ENCODE measurements around the gene GUCY1A1. TPM values are rescaled to one million over a fixed set of nuclear protein-coding genes. Genes with fewer than 3 reads are reported as not detected.

GUCY1A1 gene
- total RNA-seq, 1 experiment from 2014 or later, result 0.20 TPM

- POLR2A ChIA-PET, result no interaction called here
- CTCF ChIA-PET, result no interaction called here
- H3K9me3 Mint-ChIP-seq, result no peaks in the 10 kb centered on the region
- H3K27ac Mint-ChIP-seq, result no peak overlapping the region
- H3K27me3 Mint-ChIP-seq (ENCODE audit: low read depth), result no peaks in the 10 kb centered on the region
- DNase-seq (ENCODE audit: low spot score), result no peak
- no peak overlapping the region for H3K4me3 Mint-ChIP-seq
- no peaks in the 10 kb centered on the region for H3K36me3 Mint-ChIP-seq
- TF ChIP-seq ESRRA (CRISPR knock-in tag; IDR thresholded peaks at IDR 0.05; ENCODE audit: borderline replicate concordance) (no peak), ELF4 (CRISPR knock-in tag; IDR thresholded peaks at IDR 0.05; ENCODE audit: low read depth) (no peak), ZNF671 (CRISPR knock-in tag; IDR thresholded peaks at IDR 0.05) (no peak), SOX15 (CRISPR knock-in tag; IDR thresholded peaks at IDR 0.05) (no peak), EMX1 (CRISPR knock-in tag; IDR thresholded peaks at IDR 0.05) (no peak), NFYB (CRISPR knock-in tag; conservative IDR thresholded peaks at IDR 0.05; ENCODE audit: low read depth) (no peak), IRF2 (CRISPR knock-in tag; IDR thresholded peaks at IDR 0.05; ENCODE audit: borderline replicate concordance, low read depth) (no peak), ZNF263 (CRISPR knock-in tag; IDR thresholded peaks at IDR 0.05; ENCODE audit: low read depth) (no peak), NR3C1 (CRISPR knock-in tag; conservative IDR thresholded peaks at IDR 0.05; ENCODE audit: low read depth) (no peak)
- TF ChIP-seq, protein P1, sequence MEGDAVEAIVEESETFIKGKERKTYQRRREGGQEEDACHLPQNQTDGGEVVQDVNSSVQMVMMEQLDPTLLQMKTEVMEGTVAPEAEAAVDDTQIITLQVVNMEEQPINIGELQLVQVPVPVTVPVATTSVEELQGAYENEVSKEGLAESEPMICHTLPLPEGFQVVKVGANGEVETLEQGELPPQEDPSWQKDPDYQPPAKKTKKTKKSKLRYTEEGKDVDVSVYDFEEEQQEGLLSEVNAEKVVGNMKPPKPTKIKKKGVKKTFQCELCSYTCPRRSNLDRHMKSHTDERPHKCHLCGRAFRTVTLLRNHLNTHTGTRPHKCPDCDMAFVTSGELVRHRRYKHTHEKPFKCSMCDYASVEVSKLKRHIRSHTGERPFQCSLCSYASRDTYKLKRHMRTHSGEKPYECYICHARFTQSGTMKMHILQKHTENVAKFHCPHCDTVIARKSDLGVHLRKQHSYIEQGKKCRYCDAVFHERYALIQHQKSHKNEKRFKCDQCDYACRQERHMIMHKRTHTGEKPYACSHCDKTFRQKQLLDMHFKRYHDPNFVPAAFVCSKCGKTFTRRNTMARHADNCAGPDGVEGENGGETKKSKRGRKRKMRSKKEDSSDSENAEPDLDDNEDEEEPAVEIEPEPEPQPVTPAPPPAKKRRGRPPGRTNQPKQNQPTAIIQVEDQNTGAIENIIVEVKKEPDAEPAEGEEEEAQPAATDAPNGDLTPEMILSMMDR (IDR thresholded peaks at IDR 0.05), result no peak
- TF ChIP-seq, protein P2, sequence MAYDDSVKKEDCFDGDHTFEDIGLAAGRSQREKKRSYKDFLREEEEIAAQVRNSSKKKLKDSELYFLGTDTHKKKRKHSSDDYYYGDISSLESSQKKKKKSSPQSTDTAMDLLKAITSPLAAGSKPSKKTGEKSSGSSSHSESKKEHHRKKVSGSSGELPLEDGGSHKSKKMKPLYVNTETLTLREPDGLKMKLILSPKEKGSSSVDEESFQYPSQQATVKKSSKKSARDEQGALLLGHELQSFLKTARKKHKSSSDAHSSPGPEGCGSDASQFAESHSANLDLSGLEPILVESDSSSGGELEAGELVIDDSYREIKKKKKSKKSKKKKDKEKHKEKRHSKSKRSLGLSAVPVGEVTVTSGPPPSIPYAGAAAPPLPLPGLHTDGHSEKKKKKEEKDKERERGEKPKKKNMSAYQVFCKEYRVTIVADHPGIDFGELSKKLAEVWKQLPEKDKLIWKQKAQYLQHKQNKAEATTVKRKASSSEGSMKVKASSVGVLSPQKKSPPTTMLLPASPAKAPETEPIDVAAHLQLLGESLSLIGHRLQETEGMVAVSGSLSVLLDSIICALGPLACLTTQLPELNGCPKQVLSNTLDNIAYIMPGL (CRISPR knock-in tag; IDR thresholded peaks at IDR 0.05), result no peak
- TF ChIP-seq, protein P3, sequence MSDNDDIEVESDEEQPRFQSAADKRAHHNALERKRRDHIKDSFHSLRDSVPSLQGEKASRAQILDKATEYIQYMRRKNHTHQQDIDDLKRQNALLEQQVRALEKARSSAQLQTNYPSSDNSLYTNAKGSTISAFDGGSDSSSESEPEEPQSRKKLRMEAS (CRISPR knock-in tag; IDR thresholded peaks at IDR 0.05), result no peak
- TF ChIP-seq, protein P4, sequence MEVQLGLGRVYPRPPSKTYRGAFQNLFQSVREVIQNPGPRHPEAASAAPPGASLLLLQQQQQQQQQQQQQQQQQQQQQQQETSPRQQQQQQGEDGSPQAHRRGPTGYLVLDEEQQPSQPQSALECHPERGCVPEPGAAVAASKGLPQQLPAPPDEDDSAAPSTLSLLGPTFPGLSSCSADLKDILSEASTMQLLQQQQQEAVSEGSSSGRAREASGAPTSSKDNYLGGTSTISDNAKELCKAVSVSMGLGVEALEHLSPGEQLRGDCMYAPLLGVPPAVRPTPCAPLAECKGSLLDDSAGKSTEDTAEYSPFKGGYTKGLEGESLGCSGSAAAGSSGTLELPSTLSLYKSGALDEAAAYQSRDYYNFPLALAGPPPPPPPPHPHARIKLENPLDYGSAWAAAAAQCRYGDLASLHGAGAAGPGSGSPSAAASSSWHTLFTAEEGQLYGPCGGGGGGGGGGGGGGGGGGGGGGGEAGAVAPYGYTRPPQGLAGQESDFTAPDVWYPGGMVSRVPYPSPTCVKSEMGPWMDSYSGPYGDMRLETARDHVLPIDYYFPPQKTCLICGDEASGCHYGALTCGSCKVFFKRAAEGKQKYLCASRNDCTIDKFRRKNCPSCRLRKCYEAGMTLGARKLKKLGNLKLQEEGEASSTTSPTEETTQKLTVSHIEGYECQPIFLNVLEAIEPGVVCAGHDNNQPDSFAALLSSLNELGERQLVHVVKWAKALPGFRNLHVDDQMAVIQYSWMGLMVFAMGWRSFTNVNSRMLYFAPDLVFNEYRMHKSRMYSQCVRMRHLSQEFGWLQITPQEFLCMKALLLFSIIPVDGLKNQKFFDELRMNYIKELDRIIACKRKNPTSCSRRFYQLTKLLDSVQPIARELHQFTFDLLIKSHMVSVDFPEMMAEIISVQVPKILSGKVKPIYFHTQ (CRISPR knock-in tag; IDR thresholded peaks at IDR 0.05), result no peak
- peaks cover 9% of the 10 kb centered on the region for H3K4me1 Mint-ChIP-seq
- ATAC-seq, result no peak
Measured at GRCh38 chr4:155701827-155702226, 35.2 kb downstream of the GUCY1A1 start.

DNA sequence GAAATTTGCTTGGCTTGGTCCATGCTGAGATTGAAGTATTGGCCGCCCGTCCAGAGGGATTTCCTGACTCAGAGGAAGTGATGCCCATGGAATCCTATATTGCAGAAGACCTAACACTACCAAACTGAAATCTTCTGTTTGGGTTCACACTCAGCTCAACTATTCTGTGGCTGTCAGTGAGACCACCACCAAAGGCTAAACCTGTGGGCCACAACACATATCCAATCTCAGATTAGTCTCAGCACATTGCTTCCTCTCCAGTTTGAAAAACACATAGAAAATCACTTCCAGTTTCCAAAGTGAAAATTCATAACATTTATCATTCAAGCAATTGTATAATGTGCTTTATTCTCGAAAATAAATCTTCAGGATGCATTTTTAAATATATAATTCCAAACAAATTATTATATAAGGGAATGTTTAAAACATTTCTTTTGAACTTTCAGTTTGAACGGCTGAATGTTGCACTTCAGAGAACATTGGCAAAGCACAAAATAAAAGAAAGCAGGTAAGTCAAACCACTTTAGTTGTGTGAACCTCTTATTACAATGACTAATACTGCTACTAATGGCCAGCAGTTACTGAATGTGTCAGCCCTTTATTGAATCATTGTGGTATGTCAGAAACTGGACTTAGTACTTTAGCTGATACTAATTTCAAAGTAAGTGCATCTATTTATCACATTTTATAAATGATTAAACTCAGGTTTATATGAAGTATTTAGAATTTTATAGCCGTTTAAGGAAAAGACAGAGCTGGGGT is 37.0 kb downstream of the GUCY1A1 start:
- DNase-seq (ENCODE audit: low spot score), result no peak
- no peak for TF ChIP-seq RELA (CRISPR knock-in tag; IDR thresholded peaks at IDR 0.05; ENCODE audit: borderline replicate concordance)
- TF ChIP-seq FOXK1 (CRISPR knock-in tag; IDR thresholded peaks at IDR 0.05), result no peak
- TF ChIP-seq GRHL2 (CRISPR knock-in tag; IDR thresholded peaks at IDR 0.05; ENCODE audit: insufficient replicate concordance, severe bottlenecking), result no peak
- no peak for TF ChIP-seq TEAD1 (CRISPR knock-in tag; IDR thresholded peaks at IDR 0.05)
- TF ChIP-seq, protein P1 (IDR thresholded peaks at IDR 0.05), result no peak
- H3K4me1 Mint-ChIP-seq, result peaks cover 9% of the 10 kb centered on the region
- H3K4me3 Mint-ChIP-seq, result no peak overlapping the region
- H3K36me3 Mint-ChIP-seq, result no peaks in the 10 kb centered on the region
- ATAC-seq, result no peak
- ChIA-PET CTCF (no interaction called here), POLR2A (no interaction called here)
- no peak overlapping the region for H3K27ac Mint-ChIP-seq
- no peaks in the 10 kb centered on the region for H3K9me3 Mint-ChIP-seq
- no peaks in the 10 kb centered on the region for H3K27me3 Mint-ChIP-seq (ENCODE audit: low read depth)

All from WTC11 (cell line).